Smooth muscle cell of the brain vasculature (primary cell): ENCODE measurements around the gene APBB2.
A peak's percentile ranks its signal among the peaks of the same experiment; 100 is the strongest.
"Not testable (repeated sequence)": the region's sequence is repeated elsewhere in the genome, so short reads cannot be mapped to it uniquely, and the experiment has no call there.

Experiments
- DNase-seq: peaks from one replicate; pipeline ENCODE4 v3.0.0-alpha.2; 2012; ENCODE audit warnings: low read depth, low spot score

The APBB2 gene

GRCh38 chr4:41157009-41157408 lies 57.3 kb downstream of the APBB2 start:
- DNase-seq: no peak

GRCh38 chr4:41156574-41156973 lies 57.8 kb downstream of the APBB2 start:
- DNase-seq: no peak

GRCh38 chr4:41155194-41155830 lies 59.0 kb downstream of the APBB2 start:
- no peak for DNase-seq

- no peak for DNase-seq
Observed at GRCh38 chr4:41154814-41155177, 59.5 kb downstream of the APBB2 start.

- no peak for DNase-seq
Observed at GRCh38 chr4:41154010-41154813, 60.1 kb downstream of the APBB2 start.

- no peak for DNase-seq
Observed at GRCh38 chr4:41150401-41150800, 63.9 kb downstream of the APBB2 start.

GRCh38 chr4:41149568-41149967 lies 64.8 kb downstream of the APBB2 start:
- DNase-seq: not testable (repeated sequence)

- DNase-seq: no peak
Observed at GRCh38 chr4:41148931-41149330, 65.4 kb downstream of the APBB2 start.

- DNase-seq: no peak
Observed at GRCh38 chr4:41148292-41148691, 66.0 kb downstream of the APBB2 start.

- DNase-seq: not testable (repeated sequence)
Observed at GRCh38 chr4:41147570-41147969, 66.8 kb downstream of the APBB2 start.

- no peak for DNase-seq
Observed at GRCh38 chr4:41146716-41147506, 67.4 kb downstream of the APBB2 start.

GRCh38 chr4:41146196-41146595 lies 68.1 kb downstream of the APBB2 start:
- DNase-seq: no peak

GRCh38 chr4:41145571-41146078 lies 68.7 kb downstream of the APBB2 start:
- DNase-seq: no peak

GRCh38 chr4:41144812-41145211 lies 69.5 kb downstream of the APBB2 start:
- no peak for DNase-seq

- no peak for DNase-seq
Observed at GRCh38 chr4:41144040-41144379, 70.3 kb downstream of the APBB2 start.

- DNase-seq: peak; percentile 69
Observed at GRCh38 chr4:41143311-41144039, 70.9 kb downstream of the APBB2 start.

- no peak for DNase-seq
Observed at GRCh38 chr4:41142376-41143310, 71.7 kb downstream of the APBB2 start.

- DNase-seq: no peak
Observed at GRCh38 chr4:41141900-41142299, 72.4 kb downstream of the APBB2 start.

GRCh38 chr4:41140410-41140809 lies 73.9 kb downstream of the APBB2 start:
- no peak for DNase-seq

GRCh38 chr4:41137879-41138278 lies 76.5 kb downstream of the APBB2 start:
- DNase-seq: no peak

GRCh38 chr4:41136456-41136855 lies 77.9 kb downstream of the APBB2 start:
- no peak for DNase-seq
